H1 (cell line): ENCODE data around the gene GPR15. TPM values are rescaled to one million over a fixed set of nuclear protein-coding genes. Genes with fewer than 3 reads are reported as not detected.

Experiments
- NRF1 ChIP-seq: IDR thresholded peaks from 2 replicates; pipeline ENCODE4 v1.6.1; 2011; ENCODE audit warnings: mild to moderate bottlenecking, low read depth, low read length, improper control_type of control experiment
- polyA plus RNA-seq, 7 experiments: library from polyadenylated mRNA; depleted of rRNA in 3 of 7; stranded (reverse) in 5 of 7; unstranded in 2 of 7; fragments of >200 nt in 5 of 7; fragments of 200-250 nt in 2 of 7; gene quantifications; 1 replicate in 5 of 7; 2 replicates in 1 of 7; 4 replicates in 1 of 7; pipeline versions ENCODE4 v1.2.1 to v1.2.3, GENCODE V29; 2011 to 2013; ENCODE audit warnings: missing spikeins in 2 of 7, mixed read lengths in 2 of 7
- total RNA-seq: library from RNA; stranded (reverse); fragmentation: NEBNext Ultra II Directional; extraction: Animal tissue kit (Norgen Biotek cat#: 25700); gene quantifications from 2 replicates; pipeline ENCODE4 v1.2.1, GENCODE V29; 2021

GPR15 gene
- total and polyA plus RNA-seq, 2 of the 8 experiments (the other 6 are each of a cell fraction or from before 2014, with no cell fraction given): not detected

DNA sequence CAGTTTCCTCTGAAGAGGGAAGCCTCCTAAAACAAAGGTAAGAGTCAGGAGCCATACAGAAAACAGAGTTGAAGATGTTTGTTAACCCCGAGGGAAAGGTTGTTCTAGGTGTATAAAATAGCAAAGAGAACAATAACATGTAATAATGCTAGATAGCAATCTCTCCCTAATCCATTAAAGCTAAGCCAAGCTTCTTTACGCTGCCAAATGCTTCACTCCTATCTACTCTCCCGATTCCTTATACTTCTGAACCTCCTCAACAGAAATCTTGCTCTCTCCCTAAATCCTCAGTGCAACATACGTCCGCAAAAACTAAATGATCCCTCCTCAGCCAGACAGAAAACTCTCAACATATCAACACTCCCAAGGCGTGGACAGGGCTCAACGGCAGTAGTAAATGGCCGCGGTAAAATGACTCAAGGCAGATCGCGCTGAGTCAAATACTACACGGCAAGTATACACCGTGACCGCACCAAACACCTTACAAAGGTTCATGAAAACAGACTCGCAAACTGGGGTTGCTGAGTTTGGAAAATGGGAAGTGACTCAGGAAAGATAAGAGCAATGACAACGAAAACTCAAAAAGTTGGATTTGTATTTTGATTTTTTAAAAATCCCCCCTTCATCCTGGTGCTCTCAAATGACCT is 9.8 kb upstream of the GPR15 start (continued):
- TF ChIP-seq NRF1: no peak
